PC-3 (cell line): ENCODE measurements around the gene BAZ2B. TPM values are rescaled to one million over a fixed set of nuclear protein-coding genes. Genes with fewer than 3 reads are reported as not detected.
A peak's percentile ranks its signal among the peaks of the same experiment; 100 is the strongest.

Source experiments
- ATAC-seq: fragments of 200-7000 bp; cut with Tn5 transposase; 2 replicates; pipeline ENCODE4 v1.9.1; 2020; ENCODE audit warnings: mild to moderate bottlenecking, moderate library complexity
- BruUV-seq: library from RNA; stranded (reverse); fragments of 400-500 nt; replicated peaks from 2 replicates; lab custom pipeline; 2021; lab: Mats Ljungman, UMichigan
- CTCF ChIA-PET: fragments of 300-600 bp; sonication (Branson Sonifier 250); formaldehyde crosslinking; loops from one replicate; lab custom pipeline; 2022; ENCODE audit warnings: antibody characterized with exemption; lab: Charles Lee
- POLR2A ChIA-PET: fragments of 300-600 bp; sonication (Branson Sonifier 250); formaldehyde crosslinking; loops from one replicate; lab custom pipeline; 2022; ENCODE audit warnings: antibody characterized with exemption; ENCODE audit not compliant: unreplicated experiment; lab: Charles Lee
- DNase-seq: peaks from one replicate; pipeline ENCODE4 v3.0.0-alpha.2; 2015
- H2AFZ ChIP-seq: fragments of 300-600 bp; sonication (generic); 2 replicates; pipeline ENCODE4 v1.6.0; 2016; ENCODE audit warnings: antibody characterized with exemption, low read length
- H3F3A ChIP-seq: fragments of 300-600 bp; sonication (generic); one replicate; pipeline ENCODE4 v1.6.0; 2017; ENCODE audit warnings: antibody characterized with exemption, low read length, control low read depth, mild to moderate bottlenecking; ENCODE audit not compliant: unreplicated experiment
- H3K27ac ChIP-seq: fragments of 300-600 bp; sonication (generic); 2 replicates; pipeline ENCODE4 v1.5.1; 2016; ENCODE audit warnings: mild to moderate bottlenecking, low read length
- H3K27me3 ChIP-seq: fragments of 300-600 bp; sonication (generic); 2 replicates; pipeline ENCODE4 v1.6.1; 2016; ENCODE audit warnings: low read length, mixed read lengths
- H3K36me3 ChIP-seq: fragments of 300-600 bp; sonication (generic); 2 replicates; pipeline ENCODE4 v1.6.1; 2016; ENCODE audit warnings: low read depth, mixed run types, low read length, mixed read lengths
- H3K4me1 ChIP-seq: fragments of 300-600 bp; sonication (generic); 2 replicates; pipeline ENCODE4 v1.5.1; 2016; ENCODE audit warnings: low read length; ENCODE audit not compliant: insufficient read depth
- H3K4me2 ChIP-seq: fragments of 300-600 bp; sonication (generic); 2 replicates; pipeline ENCODE4 v1.6.0; 2016; ENCODE audit warnings: low read length
- H3K4me3 ChIP-seq: fragments of 300-600 bp; sonication (generic); 2 replicates; pipeline ENCODE4 v1.5.1; 2016; ENCODE audit warnings: mild to moderate bottlenecking, low read length, mixed read lengths
- H3K79me2 ChIP-seq: fragments of 300-600 bp; sonication (generic); 2 replicates; pipeline ENCODE4 v1.6.1; 2017; ENCODE audit warnings: low read length, mixed read lengths
- H3K9ac ChIP-seq: fragments of 300-600 bp; sonication (generic); 2 replicates; pipeline ENCODE4 v1.6.0; 2016; ENCODE audit warnings: mild to moderate bottlenecking, low read length
- H3K9me2 ChIP-seq: fragments of 300-600 bp; sonication (generic); replicated peaks from 2 replicates; pipeline ENCODE4 v1.6.1; 2016; ENCODE audit warnings: mixed run types, low read length, mixed read lengths
- H3K9me3 ChIP-seq: fragments of 300-600 bp; sonication (generic); 2 replicates; pipeline ENCODE4 v1.6.1; 2016; ENCODE audit warnings: low read length, mixed read lengths
- H4K20me1 ChIP-seq: fragments of 300-600 bp; sonication (generic); 2 replicates; pipeline ENCODE4 v1.6.1; 2016; ENCODE audit warnings: low read length, mixed read lengths
- CTCF ChIP-seq: fragments of 300-600 bp; sonication (generic); conservative IDR thresholded peaks from 2 replicates; pipeline ENCODE4 v1.5.1; 2017; ENCODE audit warnings: antibody characterized with exemption, low read depth, mild to moderate bottlenecking, low read length
- EZH2 ChIP-seq: fragments of 300-600 bp; sonication (generic); IDR thresholded peaks from one replicate; pipeline ENCODE4 v1.6.1; 2017; ENCODE audit warnings: antibody characterized with exemption, mild to moderate bottlenecking, low read length; ENCODE audit not compliant: unreplicated experiment
- EZH2phosphoT487 ChIP-seq: fragments of 300-600 bp; sonication (generic); IDR thresholded peaks from 2 replicates; pipeline ENCODE4 v1.6.1; 2018; ENCODE audit warnings: mild to moderate bottlenecking, antibody characterized with exemption, low read length, borderline replicate concordance
- intact Hi-C: fragments of 100-400 bp; cut with micrococcal nuclease; formaldehyde crosslinking; loops from 2 replicates; pipeline ENCODE4 v1.9.0; 2023
- total RNA-seq: library from RNA; depleted of rRNA; stranded (reverse); fragments of >200 nt; gene quantifications from 2 replicates; pipeline ENCODE4 v1.2.3, GENCODE V29; 2014

BAZ2B gene
- total RNA-seq, 1 experiment from 2014 or later: 19.6 TPM

GRCh38 chr2:159637988-159638501 is 21.7 kb upstream of the BAZ2B start:
- Histone ChIP-seq H3K9ac (no peak overlapping the region), H3K4me1 (no peaks in the 10 kb centered on the region; the same call in 1 of the 2 replicates), H3F3A (no peaks in the 10 kb centered on the region), H2AFZ (no peak overlapping the region; the same call in 1 of the 2 replicates), H3K27ac (no peak overlapping the region), H3K9me3 (no peaks in the 10 kb centered on the region), H3K36me3 (no peaks in the 10 kb centered on the region), H3K27me3 (no peaks in the 10 kb centered on the region), H3K9me2 (no peaks in the 10 kb centered on the region), H3K79me2 (no peaks in the 10 kb centered on the region), H3K4me2 (no peak overlapping the region), H3K4me3 (no peak overlapping the region), H4K20me1 (no peaks in the 10 kb centered on the region)
- intact Hi-C loops: no loop called here
- ATAC-seq: peak; percentile 27; the same call in 1 of the 2 replicates
- no peak for TF ChIP-seq EZH2
- TF ChIP-seq EZH2phosphoT487: no peak
- TF ChIP-seq CTCF: no peak
- DNase-seq: peak; percentile 74
- BruUV-seq: no TSS peak
- ChIA-PET CTCF (no interaction called here), POLR2A (no interaction called here)

DNA sequence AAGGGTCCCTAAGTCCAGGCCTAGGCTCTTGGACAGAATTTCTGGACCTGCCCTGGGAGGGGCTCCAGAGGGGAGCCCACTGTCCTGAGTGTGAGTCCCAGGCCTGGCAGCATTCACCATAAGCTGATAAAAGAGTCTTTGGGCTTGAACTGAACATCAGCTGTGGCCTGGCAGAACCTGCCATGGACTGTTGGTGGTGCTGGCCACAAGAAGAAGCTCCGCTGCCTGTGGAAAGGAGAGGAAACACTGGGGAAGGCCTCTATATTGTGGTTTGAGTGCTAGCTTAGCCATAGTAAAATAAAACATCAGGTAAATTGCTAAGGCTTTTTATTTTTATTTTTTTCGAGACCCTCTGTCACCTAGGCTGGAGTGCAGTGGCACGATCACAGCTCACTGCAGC is 20.9 kb upstream of the BAZ2B start:
- ATAC-seq: no peak
- Histone ChIP-seq H3K9ac (no peak overlapping the region), H3K36me3 (no peaks in the 10 kb centered on the region), H3K4me1 (no peaks in the 10 kb centered on the region; the same call in 1 of the 2 replicates), H3K27me3 (no peaks in the 10 kb centered on the region), H3K9me2 (no peaks in the 10 kb centered on the region), H3K79me2 (no peaks in the 10 kb centered on the region), H3K27ac (no peak overlapping the region), H2AFZ (no peak overlapping the region), H3K4me3 (no peak overlapping the region), H3F3A (no peaks in the 10 kb centered on the region), H3K4me2 (no peak overlapping the region), H4K20me1 (no peaks in the 10 kb centered on the region), H3K9me3 (no peaks in the 10 kb centered on the region)
- intact Hi-C loops: no loop called here
- ChIA-PET POLR2A (no interaction called here), CTCF (no interaction called here)
- BruUV-seq: no TSS peak
- TF ChIP-seq CTCF: no peak
- TF ChIP-seq EZH2phosphoT487: no peak
- no peak for TF ChIP-seq EZH2
- DNase-seq: no peak

GRCh38 chr2:159635006-159635789 is 18.9 kb upstream of the BAZ2B start:
- no peaks in the 10 kb centered on the region; the same call in 1 of the 2 replicates for H3K4me1 ChIP-seq
- DNase-seq (no peak), ATAC-seq (no peak)
- no peak overlapping the region for H3K4me2 ChIP-seq
- no peaks in the 10 kb centered on the region for H3K27me3 ChIP-seq
- no peak overlapping the region for H3K9ac ChIP-seq
- intact Hi-C loops: no loop called here
- CTCF ChIA-PET: no interaction called here
- H3K27ac ChIP-seq: no peak overlapping the region
- no peaks in the 10 kb centered on the region for H3K79me2 ChIP-seq
- H2AFZ ChIP-seq: no peak overlapping the region
- H3K9me3 ChIP-seq: no peaks in the 10 kb centered on the region
- H3K36me3 ChIP-seq: no peaks in the 10 kb centered on the region
- H3K4me3 ChIP-seq: no peak overlapping the region
- POLR2A ChIA-PET: no interaction called here
- no peaks in the 10 kb centered on the region for H3K9me2 ChIP-seq
- no peaks in the 10 kb centered on the region for H3F3A ChIP-seq
- TF ChIP-seq EZH2: no peak
- no TSS peak for BruUV-seq
- no peaks in the 10 kb centered on the region for H4K20me1 ChIP-seq
